Measurements from ENCODE around the gene TRIP10. TPM values are rescaled to one million over a fixed set of nuclear protein-coding genes. Genes with fewer than 3 reads are reported as not detected.
"Not testable (repeated sequence)": the region's sequence is repeated elsewhere in the genome, so short reads cannot be mapped to it uniquely, and the experiment has no call there.

The TRIP10 gene
- polyA plus RNA-seq, 3 donors, result 1.5 to 2.4 (median 1.9) TPM

- Mint-ChIP-seq H3K9me3 (peaks cover 0 to 3% (median 0%) of the 10 kb centered on the region in 7 donors), H3K4me1 (peaks cover 8% of the 10 kb centered on the region), H3K4me3 (no peak overlapping the region), H3K27me3 (ENCODE audit: low read depth in 3 of 3) (peaks cover 10 to 30% (median 15%) of the 10 kb centered on the region in 3 donors), H3K27ac (no peak overlapping the region), H3K36me3 (no peaks in the 10 kb centered on the region)
- no peaks in the 10 kb centered on the region for H3K9me3 ChIP-seq (replicated peaks in 1 of 2; ENCODE audit: control insufficient read depth in 1 of 2, insufficient read depth in 1 of 2, low read length in 2 of 2)
- intact Hi-C loops (cut with micrococcal nuclease), result no loop called here
- no peak overlapping the region for H2AFZ ChIP-seq (ENCODE audit: insufficient read depth, low read depth, low read length, poor library complexity, severe bottlenecking)
- 87% methylated on average over 13 of the region's 24 CpGs for WGBS (ENCODE audit: insufficient coverage)
- no peak overlapping the region for H3K27ac ChIP-seq (ENCODE audit: low read depth in 1 of 2, low read length in 2 of 2)
- no peaks in the 10 kb centered on the region for H3K79me2 ChIP-seq (ENCODE audit: insufficient read depth, low read length)
- H3K36me3 ChIP-seq (replicated peaks in 1 of 2; ENCODE audit: control insufficient read depth in 1 of 2, insufficient read depth in 2 of 2, low read length in 2 of 2), result no peaks in the 10 kb centered on the region
- no peak overlapping the region for H3K4me2 ChIP-seq (replicated peaks; ENCODE audit: extremely low read depth, low read length, poor library complexity, severe bottlenecking)
- no peak overlapping the region for H3K4me3 ChIP-seq (replicated peaks in 1 of 3; ENCODE audit: low read depth in 2 of 3, low read length in 3 of 3)
- no peaks in the 10 kb centered on the region for H3K27me3 ChIP-seq (ENCODE audit: control insufficient read depth in 2 of 2, insufficient read depth in 2 of 2, low read length in 2 of 2)
- TF ChIP-seq CTCF (IDR thresholded peaks at IDR 0.05), result no peak
- H4K20me1 ChIP-seq (ENCODE audit: insufficient read depth, low read length), result no peaks in the 10 kb centered on the region
- peaks cover 5% of the 10 kb centered on the region in 2 donors for H3K4me1 ChIP-seq (ENCODE audit: control insufficient read depth in 1 of 2, insufficient read depth in 2 of 2, low read length in 2 of 2)
- H3K9ac ChIP-seq (ENCODE audit: insufficient read depth, low read length, poor library complexity, severe bottlenecking), result no peak overlapping the region
- DNase-seq, result no peak
Observed at GRCh38 chr19:6745965-6746364, 6.5 kb downstream of the TRIP10 start.

- H3K9me3 Mint-ChIP-seq; H4K20me1 ChIP-seq (ENCODE audit: insufficient read depth, low read length); H3K36me3 Mint-ChIP-seq; H3K4me2 ChIP-seq (replicated peaks; ENCODE audit: extremely low read depth, low read length, poor library complexity, severe bottlenecking); H2AFZ ChIP-seq (ENCODE audit: insufficient read depth, low read depth, low read length, poor library complexity, severe bottlenecking); H3K79me2 ChIP-seq (ENCODE audit: insufficient read depth, low read length); H3K4me3 Mint-ChIP-seq; H3K9me3 ChIP-seq (replicated peaks in 1 of 2; ENCODE audit: control insufficient read depth in 1 of 2, insufficient read depth in 1 of 2, low read length in 2 of 2); H3K4me1 Mint-ChIP-seq; H3K27me3 ChIP-seq (ENCODE audit: control insufficient read depth in 2 of 2, insufficient read depth in 2 of 2, low read length in 2 of 2); H3K9ac ChIP-seq (ENCODE audit: insufficient read depth, low read length, poor library complexity, severe bottlenecking); DNase-seq; intact Hi-C loops (cut with micrococcal nuclease); H3K27ac ChIP-seq (ENCODE audit: low read depth in 1 of 2, low read length in 2 of 2); H3K36me3 ChIP-seq (replicated peaks in 1 of 2; ENCODE audit: control insufficient read depth in 1 of 2, insufficient read depth in 2 of 2, low read length in 2 of 2); H3K4me3 ChIP-seq (replicated peaks in 1 of 3; ENCODE audit: low read depth in 2 of 3, low read length in 3 of 3): not testable (repeated sequence)
- Mint-ChIP-seq H3K27me3 (ENCODE audit: low read depth in 3 of 3) (peaks cover 4 to 18% (median 6%) of the 10 kb centered on the region in 3 donors), H3K27ac (peak overlapping the region in 1 of 7 donors; percentile 10)
- 93% methylated on average over 9 of the region's 10 CpGs for WGBS (ENCODE audit: insufficient coverage)
- H3K4me1 ChIP-seq (ENCODE audit: control insufficient read depth in 1 of 2, insufficient read depth in 2 of 2, low read length in 2 of 2), result peaks cover 8 to 10% of the 10 kb centered on the region in 2 donors
Observed at GRCh38 chr19:6748543-6748942, 9.1 kb downstream of the TRIP10 start.
